Measurements from ENCODE around the gene FGD3.

Gene FGD3

DNA sequence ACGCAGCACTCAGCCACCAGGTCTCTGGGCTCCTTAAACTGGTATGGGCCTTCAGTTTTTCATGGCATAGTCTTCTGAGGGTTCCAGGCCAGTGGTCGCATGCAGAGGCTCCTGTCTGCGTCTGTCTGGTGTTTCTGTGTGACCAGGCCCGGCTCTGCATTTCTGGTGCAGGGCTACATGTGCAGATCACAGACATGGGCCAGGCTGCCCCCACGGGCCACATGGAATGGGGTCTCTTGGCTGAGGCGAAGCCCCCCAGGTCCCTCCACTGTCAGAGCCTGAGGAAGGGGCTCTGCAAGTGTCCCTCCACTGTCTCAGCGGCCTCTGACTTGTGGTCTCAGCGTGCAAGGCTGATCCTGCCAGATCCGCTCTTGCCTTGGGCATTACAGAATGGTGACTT lies 133.1 kb downstream of the FGD3 start:
- DNase-seq, result no peak

DNA sequence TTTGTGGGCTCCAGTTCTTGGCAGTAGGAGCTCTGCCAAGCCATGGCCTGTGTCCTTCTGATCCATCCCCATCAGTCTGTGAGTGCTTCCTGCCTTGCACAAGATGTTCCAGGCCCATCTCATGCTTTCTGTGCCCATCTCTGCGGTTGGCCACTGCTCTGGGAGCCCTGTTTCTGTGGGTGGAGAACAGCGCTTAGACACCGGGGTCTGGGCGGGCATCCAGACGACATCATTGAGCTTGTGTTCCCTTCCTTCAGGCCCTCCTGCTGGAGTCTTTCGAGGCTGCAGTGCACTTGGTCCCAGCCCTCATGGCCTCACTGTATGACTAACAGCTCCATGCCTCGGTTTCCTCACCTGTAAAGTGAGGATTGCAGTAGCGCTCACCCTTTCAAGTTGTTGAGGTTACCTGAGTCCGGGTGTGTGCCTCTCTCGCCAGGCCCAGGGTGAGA lies 133.8 kb downstream of the FGD3 start:
- DNase-seq, result no peak

DNA sequence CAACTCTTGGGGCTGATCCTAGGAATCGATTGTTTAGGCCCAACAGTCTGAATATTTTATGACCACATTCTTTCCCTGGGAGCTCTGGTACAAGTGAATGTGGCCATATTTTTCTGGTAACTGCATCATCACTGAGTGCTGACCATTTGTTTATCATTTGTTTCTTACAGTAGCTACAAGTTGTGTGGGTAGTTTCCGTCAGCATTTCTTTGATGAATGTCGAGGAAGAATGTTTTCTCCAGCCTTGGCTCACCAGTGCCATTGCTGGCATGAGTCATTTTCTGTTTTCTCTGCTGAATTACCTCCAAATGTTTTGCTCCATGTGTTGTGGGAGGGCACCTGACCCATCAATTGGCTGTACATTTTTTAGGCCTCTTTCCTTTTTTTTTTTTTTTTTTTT lies 134.6 kb downstream of the FGD3 start:
- no peak for DNase-seq

DNA sequence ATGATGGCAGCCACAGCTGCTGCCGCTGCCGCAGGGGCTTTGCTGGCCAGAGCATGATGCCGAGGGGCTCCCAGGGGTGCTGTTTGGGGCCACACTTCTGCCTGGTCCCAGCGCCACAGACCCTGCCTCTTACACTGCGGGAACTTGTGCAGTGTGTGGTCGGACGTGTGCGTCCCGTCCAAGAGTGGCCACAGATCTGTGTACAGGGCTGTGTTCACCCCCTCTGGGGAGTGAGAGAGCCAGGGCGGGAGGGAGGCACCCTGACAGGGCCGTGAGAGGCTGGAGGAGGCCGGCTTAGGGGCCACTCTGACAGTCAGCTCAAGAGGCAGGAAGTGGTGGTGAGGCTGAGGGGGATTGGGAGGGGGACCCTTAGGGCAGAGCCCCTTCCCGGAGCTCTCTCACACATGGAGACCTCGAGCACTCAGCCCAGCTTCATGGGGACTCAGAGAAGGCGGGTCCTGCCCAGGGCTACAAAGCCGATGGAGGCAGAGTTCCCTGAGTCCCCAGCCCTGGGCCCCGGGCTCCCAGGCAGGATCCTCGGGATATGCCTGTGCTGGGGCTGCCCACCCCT lies 135.6 kb downstream of the FGD3 start:
- DNase-seq, result no peak

DNA sequence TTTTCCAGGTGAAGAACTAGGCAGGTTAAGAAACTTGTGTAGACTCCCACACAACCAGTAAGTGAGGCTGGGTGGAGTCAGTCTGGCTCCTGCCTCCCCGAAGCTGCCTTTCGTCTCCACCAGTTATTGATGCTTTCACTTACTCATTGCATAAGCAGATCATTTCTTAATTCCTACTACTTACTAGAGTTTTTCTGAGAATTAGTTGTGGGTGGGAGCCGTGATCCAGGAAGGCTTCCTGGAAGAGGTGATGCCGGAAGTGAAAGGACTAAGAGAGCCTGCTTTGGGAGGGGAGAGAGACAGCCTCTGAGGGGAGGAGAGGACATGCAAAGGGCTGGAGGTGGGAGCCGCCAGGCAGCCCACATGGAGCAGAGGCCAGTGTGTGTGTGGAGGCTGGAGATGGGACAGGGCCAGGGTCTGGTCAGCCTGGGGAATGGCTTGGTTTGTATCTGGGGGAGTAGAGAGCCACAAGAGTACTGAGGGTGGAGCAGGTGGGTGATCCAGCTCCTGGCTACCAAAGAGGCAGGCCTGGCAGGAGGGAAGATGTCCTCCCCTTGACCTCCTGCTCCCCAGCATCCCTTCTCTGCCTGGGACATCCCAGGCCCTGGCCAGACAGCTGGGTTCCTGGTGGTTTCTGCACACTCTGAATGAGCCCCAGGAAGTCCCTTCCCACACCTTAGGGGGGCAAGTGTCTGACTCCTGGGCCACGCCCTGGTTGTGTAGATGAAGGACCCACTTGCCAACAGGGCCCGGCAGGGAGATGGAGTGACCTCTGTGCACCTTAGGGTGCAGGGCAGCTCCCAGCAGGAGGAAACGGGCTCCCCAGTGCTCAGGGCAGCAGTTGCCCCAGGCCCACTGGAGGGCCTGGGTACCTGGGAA lies 136.5 kb downstream of the FGD3 start:
- DNase-seq, result no peak

DNA sequence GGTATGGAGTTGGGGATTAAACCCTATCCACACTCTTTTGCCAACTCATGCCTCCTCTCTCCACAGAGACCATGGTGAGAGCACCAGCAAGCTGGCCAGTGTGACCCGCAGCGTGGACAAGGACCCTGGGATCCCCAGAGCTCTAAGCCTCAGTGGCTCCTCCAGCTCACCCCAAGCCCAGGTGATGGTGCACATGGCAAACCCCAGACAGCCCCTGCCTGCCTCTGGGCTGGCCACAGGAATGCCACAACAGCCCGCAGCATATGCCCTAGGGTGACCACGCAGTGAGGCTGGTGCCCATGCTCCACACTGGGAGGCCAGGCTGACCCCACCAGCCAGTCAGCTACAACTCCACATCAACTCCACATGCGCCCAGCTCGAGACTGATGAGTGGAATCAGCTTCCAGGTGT lies 137.2 kb downstream of the FGD3 start:
- DNase-seq, result no peak

DNA sequence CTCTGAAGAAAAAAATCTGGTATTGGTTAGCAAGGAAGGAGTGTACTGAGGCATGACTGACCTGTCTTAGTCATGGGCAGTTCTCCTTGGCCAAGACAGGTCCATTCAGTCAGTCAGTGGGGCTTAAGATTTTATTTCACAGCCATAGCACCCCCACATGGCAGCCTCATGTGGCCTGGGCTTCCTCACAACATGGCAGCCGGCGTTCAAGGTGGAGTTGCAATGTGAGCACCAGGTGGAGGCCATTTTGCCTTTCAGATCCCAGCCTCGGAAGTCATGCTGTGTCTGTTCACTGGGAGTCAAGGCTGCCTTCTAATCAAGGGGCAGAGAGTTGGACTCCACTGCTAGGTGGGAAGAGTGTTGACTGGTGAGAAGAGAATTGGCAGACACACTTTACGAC lies 138.4 kb downstream of the FGD3 start:
- no peak for DNase-seq
